Measurements from ENCODE around the gene TOX4.

The TOX4 gene

GRCh38 chr14:21505012-21505553 lies 28.1 kb downstream of the TOX4 start:
- DNase-seq: no peak

GRCh38 chr14:21506557-21506956 lies 29.6 kb downstream of the TOX4 start:
- no peak for DNase-seq

- DNase-seq: no peak
Observed at GRCh38 chr14:21509432-21510143, 32.6 kb downstream of the TOX4 start.

- peak; percentile 95 for DNase-seq
Observed at GRCh38 chr14:21510735-21511657, 34.0 kb downstream of the TOX4 start, which contains the start of gene METTL3. TSS of gene METTL3 (minus strand) at chr14:21511340. CDS start at chr14:21511223, 117 bp downstream.

GRCh38 chr14:21514341-21514740 lies 37.3 kb downstream of the TOX4 start:
- DNase-seq: no peak

- no peak for DNase-seq
Observed at GRCh38 chr14:21518725-21519124, 41.7 kb downstream of the TOX4 start.

- DNase-seq: no peak
Observed at GRCh38 chr14:21520767-21521166, 43.8 kb downstream of the TOX4 start.

- DNase-seq: no peak
Observed at GRCh38 chr14:21521501-21521900, 44.5 kb downstream of the TOX4 start.

- DNase-seq: no peak
Observed at GRCh38 chr14:21523203-21523602, 46.2 kb downstream of the TOX4 start.

GRCh38 chr14:21524575-21525490 lies 47.8 kb downstream of the TOX4 start:
- DNase-seq: no peak

- DNase-seq: no peak
Observed at GRCh38 chr14:21525571-21525961, 48.6 kb downstream of the TOX4 start.

GRCh38 chr14:21525962-21526671 lies 49.1 kb downstream of the TOX4 start, which contains the start of gene SALL2:
TSS of gene SALL2 (minus strand) at chr14:21526346. CDS start at chr14:21526127, 219 bp downstream.
- DNase-seq: peak; percentile 68

- DNase-seq: no peak
Observed at GRCh38 chr14:21526672-21527317, 49.8 kb downstream of the TOX4 start.

GRCh38 chr14:21527318-21527679 lies 50.3 kb downstream of the TOX4 start:
- DNase-seq: no peak

GRCh38 chr14:21528381-21529348 lies 51.7 kb downstream of the TOX4 start:
- no peak for DNase-seq

GRCh38 chr14:21529515-21529914 lies 52.5 kb downstream of the TOX4 start:
- no peak for DNase-seq

- DNase-seq: no peak
Observed at GRCh38 chr14:21533294-21533693, 56.3 kb downstream of the TOX4 start.

GRCh38 chr14:21534576-21534975 lies 57.6 kb downstream of the TOX4 start:
- DNase-seq: no peak

GRCh38 chr14:21535545-21536417 lies 58.8 kb downstream of the TOX4 start:
- DNase-seq: no peak
